ENCODE results near the gene NGEF.

GRCh38 chr2:232888099-232888836 lies 124.8 kb downstream of the NGEF start:
- TF ChIP-seq CTCF (conservative IDR thresholded peaks at IDR 0.05) (no peak), ZFX (IDR thresholded peaks at IDR 0.05) (no peak)
